ENCODE results near the gene TMEM204.

The TMEM204 gene

GRCh38 chr16:1499756-1500464, 33.6 kb upstream of the TMEM204 start:
- DNase-seq, result no peak

- no peak for DNase-seq
These were observed 32.9 kb upstream of the TMEM204 start for GRCh38 chr16:1500465-1501150.

- DNase-seq, result no peak
These were observed 31.8 kb upstream of the TMEM204 start for GRCh38 chr16:1501630-1502029.

- no peak for DNase-seq
These were observed 31.1 kb upstream of the TMEM204 start for GRCh38 chr16:1502092-1503004.

GRCh38 chr16:1503110-1503955, 30.1 kb upstream of the TMEM204 start:
- no peak for DNase-seq

- DNase-seq, result no peak
These were observed 28.2 kb upstream of the TMEM204 start for GRCh38 chr16:1505073-1505844.

GRCh38 chr16:1505912-1506311, 27.6 kb upstream of the TMEM204 start:
- no peak for DNase-seq

GRCh38 chr16:1506494-1507213, 26.8 kb upstream of the TMEM204 start:
- DNase-seq, result no peak

- no peak for DNase-seq
These were observed 24.8 kb upstream of the TMEM204 start for GRCh38 chr16:1508494-1509187.

- DNase-seq, result no peak
These were observed 23.9 kb upstream of the TMEM204 start for GRCh38 chr16:1509307-1510221.

GRCh38 chr16:1510272-1510671, 23.2 kb upstream of the TMEM204 start:
- no peak for DNase-seq

GRCh38 chr16:1510941-1511351, 22.5 kb upstream of the TMEM204 start:
- no peak for DNase-seq

- no peak for DNase-seq
These were observed 21.6 kb upstream of the TMEM204 start for GRCh38 chr16:1511662-1512569.

- no peak for DNase-seq
These were observed 20.7 kb upstream of the TMEM204 start for GRCh38 chr16:1512774-1513173.

- DNase-seq, result no peak
These were observed 19.0 kb upstream of the TMEM204 start for GRCh38 chr16:1514507-1514906.

GRCh38 chr16:1518626-1519135, 14.8 kb upstream of the TMEM204 start:
- no peak for DNase-seq

GRCh38 chr16:1519831-1520230, 13.6 kb upstream of the TMEM204 start:
- DNase-seq, result no peak

GRCh38 chr16:1520461-1520860, 13.0 kb upstream of the TMEM204 start:
- DNase-seq, result no peak

Measured in effector CD4-positive, alpha-beta T cell (primary cell).